CD4-positive, alpha-beta T cell treated with Interleukin-4 for 1 hour (primary cell): ENCODE measurements around the gene SDC3.

ENCODE experiments used
- DNase-seq, 2 donors: peaks; one replicate each; pipeline ENCODE4 v3.0.0-alpha.2; 2020 to 2022

The SDC3 gene

DNA sequence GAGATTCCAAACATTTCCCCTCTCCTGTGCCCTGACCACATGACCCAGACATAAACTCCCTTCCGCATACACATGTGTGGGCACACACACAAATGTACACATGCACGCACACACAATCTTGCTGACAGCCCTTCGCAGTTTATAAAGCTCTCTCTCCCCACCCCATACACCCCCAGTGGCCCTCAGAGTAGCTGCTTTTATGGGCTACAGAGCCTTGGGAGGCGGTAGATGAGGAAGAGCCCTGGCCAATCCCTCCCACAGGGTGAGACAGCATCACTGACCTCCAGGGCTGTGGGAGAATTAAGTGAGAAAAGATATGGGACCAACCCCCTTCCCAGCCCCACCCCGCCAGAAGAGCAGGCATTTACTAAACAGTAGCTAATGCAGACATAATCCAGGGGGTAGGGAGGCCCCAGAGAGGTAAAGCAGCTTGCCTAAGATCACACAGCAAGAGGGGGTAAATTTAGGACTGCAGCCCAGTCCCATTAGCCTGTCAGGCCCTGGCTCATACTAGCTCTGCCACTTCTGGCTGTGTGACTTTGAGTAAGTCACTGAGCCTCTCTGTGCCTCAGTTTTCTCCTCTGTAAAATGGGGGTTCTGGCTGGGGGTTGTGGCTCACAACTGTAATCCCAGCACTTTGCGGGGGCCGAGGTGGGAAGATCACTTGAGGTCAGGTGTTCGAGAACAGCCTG, 5.1 kb downstream of the SDC3 start:
- DNase-seq, result no peak

DNA sequence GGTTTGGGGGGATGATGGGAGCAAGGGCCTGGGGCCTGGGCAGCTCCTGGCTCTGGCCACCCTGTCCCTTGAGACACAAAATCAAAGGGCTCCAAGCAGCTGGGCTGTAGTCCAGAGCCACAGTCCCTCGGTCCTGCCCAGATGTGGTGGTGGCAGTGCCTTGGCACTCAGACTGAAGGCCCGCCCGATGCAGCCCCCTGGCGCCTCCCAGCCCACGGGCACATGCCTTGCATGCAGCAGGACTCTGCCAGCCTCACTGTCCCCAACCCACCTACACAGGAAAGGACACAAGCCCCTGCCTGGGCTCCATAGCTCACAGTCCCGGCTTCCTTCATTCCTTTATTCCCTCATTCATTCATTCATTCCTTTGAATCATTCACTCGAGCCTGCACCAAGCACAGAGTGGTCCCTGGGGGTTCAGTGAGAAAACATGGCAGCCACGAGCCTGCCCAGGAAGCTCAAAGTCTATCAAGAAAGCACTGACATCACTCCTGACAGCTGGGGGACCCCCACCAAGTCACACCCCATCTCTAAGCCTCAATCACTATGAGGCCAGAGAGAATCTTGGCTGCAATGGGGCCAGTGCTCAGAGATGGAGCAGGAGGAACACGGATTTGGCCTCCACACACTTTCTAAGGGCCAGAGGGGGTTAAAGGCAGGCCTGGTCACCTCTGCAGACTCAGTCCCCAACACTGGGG, 5.8 kb downstream of the SDC3 start:
- DNase-seq, result no peak

DNA sequence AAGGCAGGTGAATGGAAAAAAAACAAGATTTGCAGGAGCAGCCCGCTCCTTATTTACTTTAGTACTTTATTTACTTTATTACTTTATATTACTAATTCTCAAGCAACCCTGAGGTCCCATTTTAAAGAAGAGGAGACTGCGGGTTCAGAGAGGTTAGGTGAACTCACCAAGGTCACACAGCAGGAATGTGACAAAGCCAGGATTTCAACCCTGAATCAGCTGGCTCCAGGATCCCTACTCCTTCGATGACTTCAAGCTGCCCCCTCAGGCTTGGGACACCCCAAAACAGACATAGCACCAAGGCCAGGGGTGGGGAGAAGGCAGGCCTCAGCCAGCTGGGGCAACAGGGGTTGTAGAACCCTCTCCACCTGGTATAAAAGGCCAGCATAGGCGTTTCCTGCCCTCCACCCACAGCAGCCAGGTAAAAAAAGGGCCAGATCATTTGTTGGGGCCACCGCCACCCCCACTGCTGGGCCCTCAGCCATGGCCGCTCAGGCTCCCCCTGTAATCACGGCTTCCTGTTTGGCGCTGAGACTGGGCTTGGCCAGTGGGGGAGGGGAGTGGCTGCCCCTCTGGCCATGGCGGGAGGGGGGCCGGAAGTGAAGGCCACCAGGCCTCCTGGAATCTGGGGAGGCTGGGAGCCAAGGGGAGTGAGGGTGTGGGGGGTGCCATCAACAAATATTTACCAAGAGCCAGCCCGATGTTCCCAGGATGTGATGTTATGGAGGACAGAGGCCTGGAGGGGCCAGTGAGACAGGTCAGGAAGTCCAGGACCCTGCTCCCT, 6.6 kb downstream of the SDC3 start:
- DNase-seq, result no peak

DNA sequence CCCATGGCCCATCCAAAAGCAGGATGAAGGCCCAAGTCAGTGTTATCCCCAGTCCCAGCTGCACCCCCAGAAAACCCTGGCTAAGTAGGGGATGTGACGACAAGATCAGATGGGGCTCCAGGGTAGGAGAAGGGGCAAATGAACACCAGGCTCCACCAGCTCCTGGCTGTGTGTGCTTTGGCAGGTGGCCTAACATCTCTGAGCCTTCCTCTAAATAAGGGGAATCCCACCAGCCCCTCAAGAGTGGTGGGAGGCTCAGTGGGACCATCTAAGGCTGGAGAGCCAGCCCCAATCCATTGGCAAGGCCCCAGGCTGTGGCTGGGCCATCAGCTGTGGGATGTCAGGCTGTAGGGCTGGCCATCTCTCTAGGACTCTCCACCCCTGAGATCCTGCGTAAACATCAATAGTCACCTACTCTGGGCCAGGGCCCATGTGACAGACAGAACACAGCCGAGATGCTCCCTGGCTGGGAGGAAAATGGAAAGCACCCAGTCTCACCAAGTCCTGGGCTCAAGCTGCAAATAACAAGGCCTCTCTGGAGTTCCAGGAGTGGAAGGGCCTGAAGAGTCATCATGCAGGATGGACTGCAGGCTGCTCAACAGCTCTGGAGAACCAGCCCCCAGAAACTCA, 7.5 kb downstream of the SDC3 start:
- DNase-seq, result no peak

DNA sequence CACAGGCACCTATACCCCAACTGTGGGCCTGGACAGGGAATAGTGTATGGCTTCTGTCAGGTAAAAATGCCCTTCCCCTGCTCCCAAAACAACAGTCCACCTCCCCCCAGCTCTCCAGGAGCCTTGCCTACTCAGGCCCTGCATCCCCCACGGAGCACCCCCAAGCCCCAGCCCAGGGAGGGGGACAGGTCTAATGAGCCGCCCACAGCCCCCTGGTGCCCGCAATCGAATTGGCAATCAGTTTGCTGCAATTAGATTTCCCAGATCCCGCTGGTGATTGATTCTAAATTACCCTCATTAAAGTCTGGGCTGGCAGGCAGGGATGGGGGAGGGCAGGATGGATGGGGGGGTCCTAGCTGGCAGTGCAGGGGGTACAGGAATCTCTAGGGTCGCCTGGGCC, 8.1 kb downstream of the SDC3 start:
- DNase-seq, result no peak

DNA sequence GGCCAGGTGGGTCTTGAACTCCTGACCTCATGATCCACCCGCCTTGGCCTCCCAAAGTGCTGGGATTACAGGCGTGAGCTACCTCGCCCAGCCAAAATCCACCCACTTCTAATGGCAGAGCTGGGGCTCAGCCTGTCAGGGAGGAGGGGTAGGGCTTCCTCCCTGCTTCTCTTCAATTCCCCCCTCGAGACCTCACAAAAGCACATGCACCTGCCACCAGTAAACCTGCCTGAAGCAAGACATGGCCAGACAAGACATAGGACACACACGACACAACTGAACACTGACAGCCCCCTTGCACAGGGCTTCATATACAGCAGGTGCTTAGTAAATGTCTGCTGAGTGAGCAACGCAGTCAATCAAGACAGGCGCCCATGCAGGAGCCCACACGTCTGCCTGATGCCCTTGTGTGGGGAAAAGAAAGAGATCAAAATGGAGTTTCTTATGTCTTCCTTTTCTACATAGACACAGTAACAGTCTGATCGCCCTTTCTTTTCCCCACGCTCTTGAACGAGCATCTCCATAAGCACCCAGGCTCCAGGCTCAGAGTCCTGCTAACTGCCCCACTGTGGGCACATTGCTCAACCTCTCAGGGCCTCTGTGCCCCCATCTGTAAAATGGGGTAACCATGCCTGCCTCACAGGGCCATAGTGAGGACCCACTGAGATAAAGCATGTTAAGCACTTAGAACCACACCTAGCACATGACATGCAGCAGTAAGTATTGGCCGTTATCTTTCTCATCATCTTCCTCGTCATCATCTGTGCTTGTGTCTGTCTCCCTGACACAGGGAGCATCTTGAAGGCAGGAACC, 8.8 kb downstream of the SDC3 start:
- DNase-seq, result no peak

DNA sequence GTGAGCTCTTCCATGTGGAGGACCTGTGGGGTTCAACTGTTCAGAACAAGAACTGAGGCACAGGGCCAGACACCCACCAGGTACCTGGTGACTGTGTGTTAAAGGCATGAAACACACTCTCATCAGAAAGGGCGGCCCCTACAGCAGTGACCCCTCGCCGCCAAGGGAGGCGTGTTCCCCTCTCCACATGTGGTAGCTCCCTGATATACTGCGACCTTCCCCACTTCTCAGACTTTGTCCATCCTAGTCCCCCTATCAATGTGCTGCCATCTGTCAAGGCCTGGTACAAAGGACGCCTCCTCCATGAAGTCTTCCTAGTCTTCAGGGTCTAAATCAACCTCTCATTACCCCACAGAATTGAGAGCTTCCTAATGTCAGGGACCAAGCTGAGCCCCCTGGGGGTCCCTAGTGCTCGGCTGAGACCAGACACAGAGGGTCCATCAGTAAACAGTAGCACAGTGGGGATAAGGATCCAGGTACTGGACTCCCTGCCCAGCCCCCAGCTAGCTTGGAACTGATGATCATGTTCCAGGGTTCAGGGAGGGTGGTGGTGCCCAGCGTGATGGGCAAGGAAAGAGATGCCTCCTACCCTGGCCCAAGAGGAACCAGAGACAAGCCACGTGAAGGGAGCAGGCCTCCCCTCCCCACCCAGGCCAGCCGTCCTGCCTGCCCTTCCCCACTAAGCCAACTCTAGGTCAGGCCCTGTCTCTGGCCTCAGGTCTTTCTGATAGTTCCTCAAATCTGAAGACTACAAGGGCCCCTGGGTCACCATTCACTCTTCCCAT, 10.3 kb downstream of the SDC3 start:
- DNase-seq, result no peak

DNA sequence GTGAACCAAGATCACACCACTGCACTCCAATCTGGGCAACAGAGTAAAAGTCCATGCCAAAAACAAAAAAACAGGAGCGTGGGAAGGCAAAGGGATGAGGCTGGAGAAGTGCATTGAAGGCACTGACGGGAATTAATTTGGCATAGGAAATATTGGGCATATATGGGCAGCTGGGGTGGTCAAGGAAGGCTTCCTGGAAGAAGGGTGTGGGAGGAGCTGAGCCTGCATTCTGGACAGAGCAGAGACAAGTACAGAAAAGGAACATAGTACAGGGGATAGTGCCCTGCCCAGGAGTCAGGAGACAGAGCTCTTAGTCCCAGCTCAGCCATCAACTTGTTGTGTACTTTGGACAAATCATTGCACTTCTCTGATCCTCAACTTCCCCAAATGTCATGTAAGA, 11.7 kb downstream of the SDC3 start:
- no peak for DNase-seq

DNA sequence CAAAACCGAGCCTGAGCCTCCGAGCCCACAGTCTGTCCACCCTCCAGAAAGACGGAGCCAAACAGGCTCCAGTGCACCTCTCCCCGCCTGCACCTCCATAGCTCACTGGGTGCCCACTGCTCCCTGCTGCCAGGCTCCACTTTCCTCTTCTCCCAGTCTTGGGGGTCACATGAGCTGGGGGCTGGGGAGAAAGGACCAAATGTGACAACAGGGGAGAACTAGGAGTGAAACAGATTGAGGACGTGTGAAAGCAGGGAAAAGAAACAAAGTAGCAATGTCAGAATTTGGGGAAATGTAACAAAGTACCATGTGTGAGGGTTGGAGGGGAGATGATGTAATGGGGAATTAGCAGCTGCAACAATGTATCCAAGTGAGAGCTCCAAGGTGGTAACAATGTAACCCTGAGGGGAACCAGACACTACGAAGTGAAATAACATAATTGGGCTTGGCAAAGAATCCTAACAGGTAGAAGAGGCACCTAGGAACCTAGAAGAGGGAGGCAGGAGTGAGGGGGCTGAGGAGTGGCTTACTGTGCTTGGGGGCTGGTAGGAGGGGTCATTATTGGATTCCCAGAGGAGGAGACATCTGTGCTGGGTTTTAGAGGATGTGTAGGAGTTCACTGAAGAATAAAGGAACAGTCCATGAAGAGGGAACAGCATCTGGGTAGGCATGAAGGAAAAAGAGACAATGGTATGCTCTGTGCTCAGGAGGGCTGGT, 12.5 kb downstream of the SDC3 start:
- no peak for DNase-seq

DNA sequence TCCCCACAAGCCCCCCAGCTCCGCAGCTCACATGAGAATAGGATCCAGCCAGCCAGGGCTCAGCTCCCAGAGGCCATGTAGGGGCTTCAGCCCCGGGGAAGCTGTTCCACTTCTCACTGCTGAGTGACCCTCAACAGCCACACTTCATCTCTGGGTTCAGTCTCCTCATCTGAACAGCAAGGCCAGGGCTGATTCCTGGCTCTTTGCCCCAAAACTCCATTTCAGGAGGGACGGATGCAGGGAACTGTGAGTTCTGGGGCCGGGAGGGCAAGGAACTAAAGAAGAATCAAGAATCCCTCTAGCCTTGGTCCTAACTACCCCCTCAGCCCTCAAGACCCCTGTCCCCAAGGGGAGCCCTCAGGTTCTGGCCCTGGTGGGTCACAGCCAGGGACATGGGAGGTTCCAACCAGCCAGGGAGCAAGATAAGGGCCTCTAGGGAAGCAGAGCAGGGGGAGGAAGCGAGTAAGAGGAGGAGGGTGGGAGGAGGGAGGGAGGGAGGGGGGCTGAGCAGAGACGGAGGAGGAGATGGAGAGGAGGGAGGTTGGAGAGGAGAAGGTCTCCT, 13.1 kb downstream of the SDC3 start:
- DNase-seq, result no peak

DNA sequence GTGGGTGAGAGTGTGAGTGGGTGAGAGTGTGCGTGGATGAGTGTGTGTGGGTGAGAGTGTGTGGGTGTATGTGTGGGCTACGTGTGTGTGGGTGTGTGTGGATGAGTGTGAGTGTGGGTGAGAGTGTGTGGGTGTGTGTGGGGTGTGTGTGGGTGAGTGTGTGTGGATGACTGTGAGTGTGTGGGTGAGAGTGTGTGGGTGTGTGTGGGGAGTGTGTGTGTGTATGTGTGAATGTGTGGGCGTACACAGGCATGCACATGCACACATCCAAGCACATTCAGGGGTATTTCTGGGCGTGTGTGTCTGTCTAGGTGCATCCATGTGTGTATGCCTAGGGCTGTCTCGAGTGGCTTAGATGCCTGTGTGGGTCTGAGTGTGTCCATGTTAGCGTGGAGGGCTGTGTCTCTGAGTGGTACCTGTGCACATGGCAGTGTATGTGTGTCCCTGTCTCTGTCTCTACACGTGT, 14.0 kb downstream of the SDC3 start:
- DNase-seq, result no peak

DNA sequence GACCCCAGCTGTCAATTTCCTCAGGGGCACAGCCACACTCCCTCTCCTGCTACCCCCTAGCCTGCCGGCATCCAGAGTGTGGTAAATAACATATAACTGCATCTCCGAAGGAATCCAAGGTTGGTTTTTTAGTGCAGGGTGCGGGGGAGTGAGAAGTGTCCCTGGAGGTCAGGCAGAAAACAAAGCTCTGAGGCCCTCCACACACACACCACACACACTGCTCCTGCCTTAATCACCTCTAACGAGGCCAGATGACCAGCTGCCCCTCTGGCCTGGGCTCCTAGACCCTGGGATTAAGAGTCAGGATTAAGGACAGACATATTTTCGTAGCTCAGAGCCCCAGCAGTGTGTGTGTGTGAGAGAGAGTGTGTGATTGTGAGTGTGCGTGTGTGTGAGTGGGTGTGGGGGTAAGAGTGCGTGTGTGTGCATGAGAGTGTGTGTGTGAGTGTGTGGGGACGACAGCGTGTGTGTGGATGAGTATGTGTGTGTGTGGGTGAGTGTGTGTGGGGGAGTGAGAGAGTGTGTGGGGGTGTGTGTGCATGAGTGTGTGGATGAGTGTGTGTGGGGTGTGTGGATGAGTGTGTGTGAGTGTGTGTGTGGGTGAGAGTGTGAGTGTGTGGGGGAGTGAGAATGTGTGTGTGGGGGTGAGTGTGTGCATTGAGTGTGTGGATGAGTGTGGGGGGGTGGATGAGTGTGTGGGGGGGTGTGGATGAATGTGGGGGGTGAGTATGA, 14.6 kb downstream of the SDC3 start:
- no peak for DNase-seq

DNA sequence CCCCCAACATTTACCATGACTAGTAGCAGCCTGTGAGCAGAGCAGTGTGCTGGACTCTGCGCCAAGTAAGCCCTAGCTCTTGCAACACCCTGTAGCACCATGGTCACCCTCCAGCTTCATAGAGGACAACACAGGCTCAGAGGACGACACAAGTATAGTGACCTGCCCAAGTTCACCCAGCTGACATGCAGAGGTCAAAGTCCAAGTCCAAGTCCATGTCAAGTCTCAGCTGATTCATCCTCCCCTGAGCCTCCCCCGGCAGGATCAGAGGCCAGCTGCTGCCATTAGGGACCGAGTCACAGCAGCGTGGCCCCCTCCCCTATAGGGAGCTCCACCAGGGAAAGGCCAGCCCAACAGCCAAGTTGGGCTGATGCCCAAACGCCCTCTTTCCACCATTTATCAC, 15.9 kb downstream of the SDC3 start:
- no peak for DNase-seq

DNA sequence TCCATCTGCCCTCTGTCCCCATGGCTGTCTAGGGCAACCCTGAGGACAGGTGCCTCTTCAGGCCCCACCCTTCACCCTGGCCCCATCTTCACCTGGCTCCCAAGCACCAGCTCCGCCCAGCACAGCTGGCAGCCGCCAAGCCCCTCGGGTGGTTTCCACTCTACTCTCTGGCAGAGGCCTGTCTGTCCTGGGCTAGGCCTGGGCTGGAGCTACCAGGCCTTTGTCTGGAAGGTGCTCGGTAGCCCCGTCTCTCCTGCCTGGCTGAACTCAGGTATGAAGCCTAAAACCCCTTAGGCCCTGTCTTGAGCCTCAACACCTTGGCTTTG, 17.4 kb downstream of the SDC3 start:
- no peak for DNase-seq

DNA sequence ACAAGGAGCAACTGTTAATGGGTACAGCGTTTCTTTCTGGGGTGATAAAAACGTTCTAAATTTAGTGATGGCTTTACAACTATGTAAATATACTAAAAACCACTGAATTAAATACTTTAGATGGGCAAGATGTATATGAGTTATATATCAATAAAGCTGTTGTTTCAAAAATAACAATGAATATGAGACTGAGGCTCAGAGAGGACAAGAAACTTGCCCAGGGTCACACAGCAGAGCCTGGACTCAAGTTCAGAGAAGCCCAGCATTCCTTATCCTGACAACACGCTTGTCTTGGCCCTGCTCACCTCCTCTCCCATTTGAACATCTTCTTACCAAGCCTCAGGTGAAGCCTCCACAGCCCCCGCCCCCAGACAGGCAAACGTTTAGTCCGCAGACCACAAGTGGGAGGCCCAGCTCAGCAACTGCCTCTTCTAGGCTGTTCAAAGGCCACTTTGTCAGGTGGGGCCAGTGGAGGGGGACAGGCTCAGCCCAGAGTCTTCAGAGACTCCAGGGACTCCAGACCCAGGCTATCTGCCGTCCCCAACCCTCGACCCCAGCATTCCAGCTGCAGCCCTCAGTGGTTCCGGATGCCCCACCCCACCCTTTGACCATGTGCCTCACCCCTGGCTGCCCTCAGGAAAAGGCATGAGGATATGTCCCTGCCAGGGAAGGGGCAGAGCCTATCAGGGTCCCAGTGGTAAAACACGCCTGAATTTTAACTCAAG, 17.9 kb downstream of the SDC3 start:
- DNase-seq, result no peak

DNA sequence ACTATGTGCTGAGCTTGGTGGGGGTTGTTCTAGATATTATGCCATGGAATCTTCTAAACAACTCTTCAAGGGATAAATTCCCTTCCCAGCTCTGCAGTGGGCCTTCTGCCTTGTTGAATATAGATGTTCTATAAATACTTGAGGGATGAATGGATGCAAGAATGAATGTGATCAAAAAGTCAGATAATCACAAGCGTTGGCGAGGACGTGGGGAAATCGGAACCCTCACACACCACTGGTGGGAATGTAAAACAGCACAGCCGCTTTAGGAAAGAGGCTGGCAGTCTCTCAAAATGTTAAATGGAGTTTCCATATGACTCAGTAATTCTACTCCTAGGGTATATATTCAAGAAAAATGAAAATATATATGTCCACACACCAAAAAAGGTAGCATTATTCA, 19.0 kb downstream of the SDC3 start:
- DNase-seq, result no peak

DNA sequence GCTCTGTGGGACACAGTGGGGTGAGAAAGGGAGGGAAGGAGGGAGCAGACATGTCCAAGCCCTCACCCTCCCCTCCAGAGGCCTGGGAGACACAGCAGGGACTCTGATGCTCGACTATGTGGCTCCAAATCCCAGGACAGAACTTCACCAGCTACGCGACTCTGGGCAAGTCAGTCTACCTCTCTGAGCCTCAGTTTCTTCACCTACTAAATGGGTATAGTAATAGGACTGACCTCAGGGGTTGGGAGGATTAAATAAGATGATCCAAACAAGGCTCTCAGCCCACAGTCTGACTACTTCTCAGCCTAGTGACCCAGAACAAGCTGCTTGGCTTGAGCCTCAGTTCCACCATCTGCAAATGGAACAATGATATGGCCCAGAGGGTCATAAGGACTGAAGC, 19.6 kb downstream of the SDC3 start:
- no peak for DNase-seq

DNA sequence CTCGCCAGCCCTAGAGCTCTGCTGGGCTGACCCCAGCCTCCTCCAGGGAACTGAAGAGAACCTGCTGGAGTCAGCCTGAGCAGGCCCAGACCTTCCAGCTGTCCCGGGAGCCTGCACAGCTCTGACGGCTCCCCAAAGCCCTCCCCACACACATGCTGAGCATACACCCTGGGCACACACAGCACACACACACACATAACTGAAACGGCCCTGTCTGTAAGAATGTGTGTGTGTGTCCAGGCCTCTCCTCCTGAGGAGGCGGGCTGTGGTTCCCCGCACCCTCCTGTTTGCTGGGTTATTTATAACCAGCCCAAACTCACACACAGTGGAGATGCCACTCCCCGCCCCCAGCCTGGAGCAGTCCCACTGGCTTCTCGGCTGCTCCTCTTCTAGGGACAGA, 20.2 kb downstream of the SDC3 start:
- DNase-seq, result no peak
